Colonic mucosa (tissue), 4 donors: Measurements from ENCODE around the gene USP7. TPM values are rescaled to one million over a fixed set of nuclear protein-coding genes. Genes with fewer than 3 reads are reported as not detected.
"Not testable (repeated sequence)": the region's sequence is repeated elsewhere in the genome, so short reads cannot be mapped to it uniquely, and the experiment has no call there.

Experiments used
- DNase-seq: peaks from one replicate; pipeline ENCODE4 v3.0.0-alpha.2; 2020
- H3K27ac ChIP-seq: fragments of 200-600 bp; one replicate; pipeline ENCODE4 v1.8.0; 2021
- H3K27me3 ChIP-seq: fragments of 200-600 bp; one replicate; pipeline ENCODE4 v1.8.0; 2021
- H3K36me3 ChIP-seq: fragments of 200-600 bp; one replicate; pipeline ENCODE4 v1.8.0; 2021
- H3K4me1 ChIP-seq: fragments of 200-600 bp; one replicate; pipeline ENCODE4 v1.8.0; 2021; ENCODE audit warnings: mild to moderate bottlenecking
- H3K4me3 ChIP-seq: fragments of 200-600 bp; one replicate; pipeline ENCODE4 v1.8.0; 2021
- H3K9ac ChIP-seq, 2 donors: one replicate each; pipeline ENCODE4 v1.7.0; 2013; ENCODE audit warnings: control low read depth in 2 of 2, low read depth in 2 of 2, low read length in 2 of 2
- H3K9me3 ChIP-seq: fragments of 200-600 bp; one replicate; pipeline ENCODE4 v1.8.0; 2021
- CTCF ChIP-seq: fragments of 200-600 bp; IDR thresholded peaks from one replicate; pipeline ENCODE4 v1.8.0; 2022; ENCODE audit warnings: antibody characterized with exemption, mild to moderate bottlenecking
- intact Hi-C: fragments of 100-400 bp; cut with DNase I; formaldehyde crosslinking; loops from one replicate; pipeline ENCODE4 v1.14.1; 2022
- total RNA-seq, 2 donors: library from RNA; stranded (reverse); fragmentation: NEBNext Ultra II Directional in 1 of 2; extraction: Animal tissue kit (Norgen Biotek cat#: 25700) in 1 of 2; gene quantifications; one replicate each; pipeline ENCODE4 v1.2.1, GENCODE V29; 2021
- donor health status: healthy.
- donor health status: DM: no; HTN: no; CAD: no.
- donor health status: DM: no; HTN: no; CAD: no.

Gene USP7
- total RNA-seq, 2 donors from 2014 or later = 147 to 176 TPM

- H3K27ac ChIP-seq = no peak overlapping the region
These were observed 40.5 kb downstream of the USP7 start for GRCh38 chr16:8923199-8923598.

GRCh38 chr16:8921347-8921984, 42.2 kb downstream of the USP7 start:
- H3K4me3 ChIP-seq = no peak overlapping the region
- H3K4me1 ChIP-seq = peaks cover 17% of the 10 kb centered on the region
- peaks cover 22% of the 10 kb centered on the region for H3K36me3 ChIP-seq
- no peak for DNase-seq
- TF ChIP-seq CTCF = no peak
- intact Hi-C loops = loop anchor here (5.0 kb wide), 1 partner anchor 36 kb away; no protein-coding TSS in a partner anchor
- H3K27ac ChIP-seq = no peak overlapping the region
- H3K27me3 ChIP-seq = no peaks in the 10 kb centered on the region
- no peaks in the 10 kb centered on the region for H3K9me3 ChIP-seq
- H3K9ac ChIP-seq = no peak overlapping the region

More at GRCh38 chr16:8923199-8923598, 40.5 kb downstream of the USP7 start:
- Histone ChIP-seq H3K27me3 (no peaks in the 10 kb centered on the region), H3K4me1 (peaks cover 17% of the 10 kb centered on the region), H3K36me3 (peaks cover 22% of the 10 kb centered on the region), H3K9me3 (no peaks in the 10 kb centered on the region), H3K9ac (no peak overlapping the region), H3K4me3 (no peak overlapping the region)
- no peak for TF ChIP-seq CTCF
- intact Hi-C loops = loop anchor here (5.0 kb wide), 1 partner anchor 34 kb away; no protein-coding TSS in a partner anchor
- no peak for DNase-seq

- intact Hi-C loops = loop anchor here (5.0 kb wide), 1 partner anchor 37 kb away; no protein-coding TSS in a partner anchor
- Histone ChIP-seq H3K9ac (no peak overlapping the region), H3K9me3 (no peaks in the 10 kb centered on the region), H3K4me3 (no peak overlapping the region), H3K27me3 (no peaks in the 10 kb centered on the region), H3K27ac (no peak overlapping the region), H3K4me1 (peaks cover 17% of the 10 kb centered on the region), H3K36me3 (peaks cover 22% of the 10 kb centered on the region)
- TF ChIP-seq CTCF = no peak
- no peak for DNase-seq
These were observed 42.9 kb downstream of the USP7 start for GRCh38 chr16:8920645-8921346.

GRCh38 chr16:8919934-8920462, 43.7 kb downstream of the USP7 start:
- H3K27me3 ChIP-seq = no peaks in the 10 kb centered on the region
- intact Hi-C loops = loop anchor here (5.0 kb wide), 1 partner anchor 37 kb away; no protein-coding TSS in a partner anchor
- H3K9me3 ChIP-seq = no peaks in the 10 kb centered on the region
- H3K27ac ChIP-seq = no peak overlapping the region
- peaks cover 15% of the 10 kb centered on the region for H3K4me1 ChIP-seq
- peaks cover 24% of the 10 kb centered on the region for H3K36me3 ChIP-seq
- TF ChIP-seq CTCF = no peak
- no peak overlapping the region for H3K9ac ChIP-seq
- DNase-seq = no peak
- H3K4me3 ChIP-seq = no peak overlapping the region

- H3K9me3 ChIP-seq = no peaks in the 10 kb centered on the region
- no peak for TF ChIP-seq CTCF
- no peaks in the 10 kb centered on the region for H3K27me3 ChIP-seq
- H3K4me1 ChIP-seq = peaks cover 8% of the 10 kb centered on the region
- H3K9ac ChIP-seq = no peak overlapping the region
- H3K27ac ChIP-seq = no peak overlapping the region
- no peak for DNase-seq
- H3K36me3 ChIP-seq = peaks cover 25% of the 10 kb centered on the region
- no peak overlapping the region for H3K4me3 ChIP-seq
- intact Hi-C loops = no loop called here
These were observed 44.4 kb downstream of the USP7 start for GRCh38 chr16:8919089-8919933.

GRCh38 chr16:8917336-8917735, 46.4 kb downstream of the USP7 start:
- H3K4me1 ChIP-seq, H3K9ac ChIP-seq, intact Hi-C loops, H3K27me3 ChIP-seq, H3K4me3 ChIP-seq, H3K27ac ChIP-seq, H3K9me3 ChIP-seq, DNase-seq: not testable (repeated sequence)
- H3K36me3 ChIP-seq = peaks cover 25% of the 10 kb centered on the region
